Retinal pigment epithelial cell (primary cell): ENCODE measurements around the gene TEX2.

Source experiments
- DNase-seq: peaks from one replicate; pipeline ENCODE4 v3.0.0-alpha.2; 2010; ENCODE audit warnings: low read depth
- H3K4me3 ChIP-seq: 2 replicates; pipeline ENCODE4 v1.5.1; 2011; ENCODE audit warnings: mild to moderate bottlenecking, low read length, control low read depth, moderate library complexity
- CTCF ChIP-seq: conservative IDR thresholded peaks from 2 replicates; pipeline ENCODE4 v1.5.1; 2011; ENCODE audit warnings: low read depth, low read length, control low read depth, inconsistent platforms

The TEX2 gene

GRCh38 chr17:64138441-64138840 is 124.6 kb downstream of the TEX2 start:
- H3K4me3 ChIP-seq = no peak overlapping the region
- TF ChIP-seq CTCF = no peak
- DNase-seq = no peak

DNA sequence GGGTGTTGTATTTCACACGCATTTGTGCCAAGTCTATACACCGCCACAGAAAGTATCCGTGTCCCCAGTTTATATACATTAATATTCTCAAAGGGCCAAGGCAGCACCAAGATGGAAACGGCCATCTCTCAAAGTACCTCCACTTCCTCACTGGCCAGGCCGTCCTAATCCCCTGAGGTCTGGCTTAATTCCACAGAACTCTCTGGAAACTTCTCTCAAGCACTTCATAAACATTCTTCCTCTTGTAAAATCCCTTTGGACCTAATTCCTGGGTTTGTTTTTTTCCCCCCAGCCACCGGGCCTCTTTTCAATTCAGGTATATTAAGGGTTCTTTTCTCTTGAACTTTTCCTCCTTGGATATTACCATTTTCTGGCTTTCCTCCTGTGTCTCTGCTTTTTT is 128.1 kb downstream of the TEX2 start:
- DNase-seq = no peak
- H3K4me3 ChIP-seq = no peak overlapping the region
- no peak for TF ChIP-seq CTCF

- TF ChIP-seq CTCF = no peak
- no peak for DNase-seq
- H3K4me3 ChIP-seq = no peak overlapping the region
These were observed 128.7 kb downstream of the TEX2 start for GRCh38 chr17:64134216-64134970.

GRCh38 chr17:64133546-64134215 is 129.4 kb downstream of the TEX2 start:
- no peak for DNase-seq

GRCh38 chr17:64131606-64132270 is 131.3 kb downstream of the TEX2 start:
- no peak for TF ChIP-seq CTCF
- DNase-seq = no peak
- H3K4me3 ChIP-seq = no peak overlapping the region

More at GRCh38 chr17:64133546-64134215, 129.4 kb downstream of the TEX2 start:
- H3K4me3 ChIP-seq = no peak overlapping the region
- TF ChIP-seq CTCF = peak; percentile 56

DNA sequence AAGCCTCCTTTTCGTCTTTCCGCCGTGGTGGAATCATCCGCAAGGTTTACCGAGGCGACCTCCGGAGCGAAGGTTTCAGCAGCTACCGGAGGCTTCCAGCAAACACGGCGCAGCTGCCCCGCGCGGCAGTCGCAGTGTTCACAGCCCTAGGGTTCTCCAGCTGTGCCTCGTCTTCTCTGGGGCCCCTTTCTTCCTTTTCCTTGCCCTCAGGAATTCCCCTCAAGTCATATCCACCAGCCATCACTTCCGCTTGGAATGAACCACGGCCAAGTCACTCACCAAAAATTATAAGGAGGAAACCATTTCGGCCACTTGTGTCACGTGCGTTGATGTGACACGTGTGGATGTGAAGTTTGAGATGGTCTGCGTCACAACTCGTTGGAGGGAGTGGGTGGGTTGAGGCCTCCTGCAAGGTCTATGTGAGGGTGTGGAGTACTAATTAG is 132.5 kb downstream of the TEX2 start:
- DNase-seq = no peak
- H3K4me3 ChIP-seq = peak overlapping the region; percentile 49
- TF ChIP-seq CTCF = no peak
